MCF 10A (cell line): ENCODE measurements around the gene TNS1. TPM values are rescaled to one million over a fixed set of nuclear protein-coding genes. Genes with fewer than 3 reads are reported as not detected.
A peak's percentile ranks its signal among the peaks of the same experiment; 100 is the strongest.

ENCODE experiments used
- BruUV-seq: library from RNA; stranded (reverse); fragments of 400-500 nt; replicated peaks from 2 replicates; lab custom pipeline; 2021; lab: Mats Ljungman, UMichigan
- CTCF ChIA-PET: fragments of 300-600 bp; sonication (Branson Sonifier 250); formaldehyde crosslinking; extraction: SDS; loops from one replicate; lab custom pipeline; 2021; ENCODE audit warnings: antibody characterized with exemption, inconsistent platforms; lab: Yijun Ruan, JAX
- POLR2A ChIA-PET: fragments of 300-600, 350-650 bp; sonication (Branson Sonifier 250); formaldehyde crosslinking; extraction: SDS; loops from one replicate; lab custom pipeline; 2020; ENCODE audit warnings: antibody characterized with exemption, inconsistent platforms; lab: Yijun Ruan, JAX
- DNase-seq: peaks from one replicate; pipeline ENCODE4 v3.0.0-alpha.2; 2018; ENCODE audit not compliant: unreplicated experiment
- H3K27ac Mint-ChIP-seq: one replicate; pipeline ENCODE4 v1.8.0; 2022; ENCODE audit warnings: mild to moderate bottlenecking, low read depth, mixed read lengths; ENCODE audit not compliant: unreplicated experiment
- H3K27me3 Mint-ChIP-seq: one replicate; pipeline ENCODE4 v1.8.0; 2022; ENCODE audit warnings: mixed read lengths; ENCODE audit not compliant: insufficient read depth, unreplicated experiment
- H3K36me3 Mint-ChIP-seq: one replicate; pipeline ENCODE4 v1.8.0; 2022; ENCODE audit warnings: mild to moderate bottlenecking, moderate library complexity, mixed read lengths; ENCODE audit not compliant: insufficient read depth, unreplicated experiment
- H3K4me1 Mint-ChIP-seq: one replicate; pipeline ENCODE4 v1.8.0; 2022; ENCODE audit warnings: mixed read lengths; ENCODE audit not compliant: insufficient read depth, unreplicated experiment
- H3K4me3 Mint-ChIP-seq: one replicate; pipeline ENCODE4 v1.8.0; 2022; ENCODE audit warnings: mild to moderate bottlenecking, moderate library complexity, mixed read lengths; ENCODE audit not compliant: unreplicated experiment
- H3K9me3 Mint-ChIP-seq: one replicate; pipeline ENCODE4 v1.8.0; 2022; ENCODE audit warnings: mixed read lengths; ENCODE audit not compliant: unreplicated experiment
- CTCF ChIP-seq: fragments of 200-600 bp; IDR thresholded peaks from one replicate; pipeline ENCODE4 v1.8.0; 2022; ENCODE audit warnings: antibody characterized with exemption, mild to moderate bottlenecking; ENCODE audit not compliant: unreplicated experiment
- intact Hi-C: fragments of 100-400 bp; cut with micrococcal nuclease; formaldehyde crosslinking; loops from 2 replicates; pipeline ENCODE4 v1.14.1; 2022
- total RNA-seq: library from RNA; stranded (reverse); gene quantifications from 2 replicates; pipeline ENCODE4 v1.2.3, GENCODE V29; 2022

The TNS1 gene
- total RNA-seq, 1 experiment from 2014 or later = 3.3 TPM

DNA sequence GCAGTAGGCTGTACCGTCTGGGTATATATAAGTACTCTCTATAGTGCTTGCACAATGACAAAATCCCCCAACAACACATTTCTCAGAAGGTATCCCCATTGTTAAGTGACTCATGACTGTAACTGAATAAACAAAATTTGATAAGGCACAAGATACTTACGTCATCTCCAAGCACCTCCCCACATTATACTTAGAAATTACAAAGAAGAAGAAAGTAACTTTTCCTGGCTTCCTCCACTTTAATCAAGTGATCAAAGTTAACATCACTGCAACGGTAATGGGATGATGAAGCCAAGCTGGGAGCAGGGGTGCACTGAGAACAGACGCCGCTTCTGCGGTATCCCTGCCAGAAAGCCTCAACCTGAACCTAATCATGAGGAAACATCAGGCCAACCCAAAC lies 9.7 kb downstream of the TNS1 start:
- no peak for TF ChIP-seq CTCF
- Mint-ChIP-seq H3K36me3 (peaks cover 6% of the 10 kb centered on the region), H3K27ac (no peak overlapping the region), H3K4me3 (no peak overlapping the region), H3K4me1 (peaks cover 34% of the 10 kb centered on the region), H3K9me3 (no peaks in the 10 kb centered on the region), H3K27me3 (no peaks in the 10 kb centered on the region)
- no TSS peak for BruUV-seq
- ChIA-PET POLR2A (no interaction called here), CTCF (interaction anchor here (0.5 to 15.5 kb wide), 11 partner anchors 18 to 590 kb away, joined by 3 to 350 read pairs (median 3); no protein-coding TSS in a partner anchor)
- peak; percentile 65 for DNase-seq
- intact Hi-C loops = no loop called here

DNA sequence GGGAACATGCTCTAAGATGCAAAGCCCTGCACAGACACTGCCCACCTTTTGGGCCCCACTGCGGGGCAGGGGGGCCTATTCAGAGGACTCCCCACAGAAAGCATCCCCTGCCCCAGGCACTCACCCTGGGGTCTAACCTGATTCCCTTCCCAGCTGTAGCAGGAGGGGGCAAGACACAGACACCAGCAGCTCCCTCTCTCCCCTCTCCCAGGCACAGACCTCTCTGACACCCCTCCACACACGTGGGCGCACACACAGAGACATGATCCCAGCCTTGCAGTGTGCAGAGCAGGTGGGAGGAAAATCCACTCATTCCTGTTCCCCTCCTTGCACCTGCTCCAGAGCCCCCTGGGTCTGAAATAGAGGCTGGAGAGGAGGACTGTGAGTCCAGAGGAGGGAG lies 10.7 kb downstream of the TNS1 start:
- Mint-ChIP-seq H3K36me3 (peaks cover 6% of the 10 kb centered on the region), H3K27me3 (no peaks in the 10 kb centered on the region), H3K9me3 (no peaks in the 10 kb centered on the region), H3K27ac (no peak overlapping the region), H3K4me3 (no peak overlapping the region), H3K4me1 (peaks cover 31% of the 10 kb centered on the region)
- intact Hi-C loops = no loop called here
- ChIA-PET CTCF (interaction anchor here (1.4 to 15.5 kb wide), 3 partner anchors 105 to 203 kb away, joined by 5 to 350 read pairs (median 11); no protein-coding TSS in a partner anchor), POLR2A (no interaction called here)
- no TSS peak for BruUV-seq
- no peak for TF ChIP-seq CTCF
- DNase-seq = no peak

- ChIA-PET CTCF (interaction anchor here (0.7 to 15.5 kb wide), 3 partner anchors 104 to 208 kb away, joined by 3 to 350 read pairs (median 5); no protein-coding TSS in a partner anchor), POLR2A (no interaction called here)
- no peak for TF ChIP-seq CTCF
- peaks cover 6% of the 10 kb centered on the region for H3K36me3 Mint-ChIP-seq
- no TSS peak for BruUV-seq
- DNase-seq = no peak
- peaks cover 20% of the 10 kb centered on the region for H3K4me1 Mint-ChIP-seq
- H3K4me3 Mint-ChIP-seq = no peak overlapping the region
- intact Hi-C loops = no loop called here
- H3K27me3 Mint-ChIP-seq = no peaks in the 10 kb centered on the region
- H3K27ac Mint-ChIP-seq = no peak overlapping the region
- no peaks in the 10 kb centered on the region for H3K9me3 Mint-ChIP-seq
Measured at GRCh38 chr2:217990791-217991465, 11.9 kb downstream of the TNS1 start.

DNA sequence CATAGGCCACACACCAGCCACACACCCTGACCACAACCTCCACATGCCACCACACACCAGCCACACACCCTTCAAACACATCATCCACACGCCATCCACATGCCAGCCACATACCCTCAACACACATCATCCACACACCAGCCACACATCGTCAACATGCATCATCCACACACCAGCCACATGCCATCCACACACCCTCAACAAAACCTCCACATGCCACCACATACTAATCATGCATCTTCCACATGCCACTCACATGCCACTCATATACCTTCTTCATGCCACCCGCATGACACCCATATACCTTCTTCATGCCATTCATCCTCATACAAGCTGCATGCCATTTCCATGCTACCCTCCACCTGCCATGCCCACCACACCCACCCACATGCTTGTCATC lies 12.4 kb downstream of the TNS1 start:
- no peak for TF ChIP-seq CTCF
- Mint-ChIP-seq H3K4me1 (peaks cover 16% of the 10 kb centered on the region), H3K4me3 (no peak overlapping the region), H3K36me3 (peaks cover 6% of the 10 kb centered on the region), H3K27me3 (no peaks in the 10 kb centered on the region), H3K9me3 (no peaks in the 10 kb centered on the region), H3K27ac (no peak overlapping the region)
- intact Hi-C loops = no loop called here
- BruUV-seq = no TSS peak
- POLR2A ChIA-PET = no interaction called here
- no peak for DNase-seq
- CTCF ChIA-PET = interaction anchor here (15.5 kb wide), 1 partner anchor 202 kb away, joined by 350 read pairs; no protein-coding TSS in a partner anchor
